Psoas muscle (tissue), 8 donors: ENCODE results near the gene CKLF. TPM values are rescaled to one million over a fixed set of nuclear protein-coding genes. Genes with fewer than 3 reads are reported as not detected.

Source experiments
- ATAC-seq, 4 donors: fragments of 200-7000 bp; cut with Tn5 transposase; one replicate each; pipeline ENCODE4 v1.9.1; 2020; ENCODE audit warnings: moderate library complexity in 3 of 4, mild to moderate bottlenecking in 2 of 4
- DNase-seq, 2 donors: peaks; one replicate each; pipeline ENCODE4 v3.0.0-alpha.2; 2020
- H3K27ac ChIP-seq: fragments of 200-600 bp; one replicate; pipeline ENCODE4 v1.8.0; 2022
- H3K27me3 ChIP-seq, 3 donors: fragments of 200-600 bp in 1 of 3; one replicate each; pipeline versions ENCODE4 v1.6.1 to v1.8.0; 2013 to 2022; ENCODE audit warnings: low read length in 2 of 3, mild to moderate bottlenecking in 2 of 3, moderate library complexity in 1 of 3; ENCODE audit not compliant: insufficient read depth in 3 of 3
- H3K36me3 ChIP-seq, 2 donors: fragments of 200-600 bp in 1 of 2; one replicate each; pipeline versions ENCODE4 v1.6.1 to v1.8.0; 2013 to 2022; ENCODE audit warnings: low read depth in 1 of 2, mild to moderate bottlenecking in 1 of 2, moderate library complexity in 1 of 2; ENCODE audit not compliant: insufficient read depth in 1 of 2
- H3K4me1 ChIP-seq: fragments of 200-600 bp; one replicate; pipeline ENCODE4 v1.8.0; 2022
- H3K4me3 ChIP-seq: fragments of 200-600 bp; one replicate; pipeline ENCODE4 v1.8.0; 2022; ENCODE audit warnings: mild to moderate bottlenecking
- H3K9me3 ChIP-seq: fragments of 200-600 bp; one replicate; pipeline ENCODE4 v1.8.0; 2022
- CTCF ChIP-seq: fragments of 200-600 bp; IDR thresholded peaks from one replicate; pipeline ENCODE4 v1.8.0; 2022; ENCODE audit warnings: antibody characterized with exemption
- WGBS, 3 donors: extraction: QIAGEN DNeasy Blood & Tissue Kit; methylation state at CpG; one replicate each; pipeline versions ENCODE4 v1.1.6 to v1.1.7; 2013; 5-methylcytosine and 5-hydroxymethylcytosine counted together
- intact Hi-C, 2 donors: fragments of 100-400 bp; cut with DNase I; formaldehyde crosslinking; loops; one replicate each; pipeline versions ENCODE4 v1.11.0 to v1.14.2; 2022
- long read RNA-seq, 2 donors: library from polyadenylated mRNA; unstranded; transcript quantifications; one replicate each; pipeline ENCODE4 v2.0.0, GENCODE V29; 2021
- polyA plus RNA-seq, 3 donors: library from polyadenylated mRNA; stranded (reverse); fragments of 200-250 nt; gene quantifications; one replicate each; pipeline ENCODE4 v1.2.3, GENCODE V29; 2013
- total RNA-seq, 4 donors: library from RNA; stranded (reverse); fragmentation: NEBNext Ultra II Directional in 2 of 4; extraction: Animal tissue kit (Norgen Biotek cat#: 25700) in 2 of 4; gene quantifications; one replicate each; pipeline versions ENCODE4 v1.2.1 to v1.2.4, GENCODE V29; 2021 to 2023
- donor health status: healthy with polysubstance abuse.
- donor health status: DM: no; HTN: no; CAD: no; lungs with moderate emphysema.
- donor health status: Bipolar disorder and iron deficiency.
- donor health status: healthy.
- donor health status: DM: yes; HTN: yes; CAD: no.
- donor health status: DM: no; HTN: no; CAD: no.
- donor health status: DM: no; HTN: no; CAD: no.
- donor health status: DM: yes; HTN: yes; CAD: no.

CKLF gene, protein sequence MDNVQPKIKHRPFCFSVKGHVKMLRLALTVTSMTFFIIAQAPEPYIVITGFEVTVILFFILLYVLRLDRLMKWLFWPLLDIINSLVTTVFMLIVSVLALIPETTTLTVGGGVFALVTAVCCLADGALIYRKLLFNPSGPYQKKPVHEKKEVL
- total RNA-seq (1 to 10 TPM; 4.1 to 8.7 (median 6.4) TPM), polyA plus RNA-seq (10 to 100 TPM in 2 of 3 donors, 1 to 10 TPM in 1; 5.4 to 21.1 (median 14.8) TPM)
- long read RNA-seq, donor 1, partial matches to known transcripts = 0 of 2 reads
- long read RNA-seq, donor 1, other reads (novel, unspliced or antisense) = 0 of 2 reads
- long read RNA-seq, donor 2, partial matches to known transcripts = 0 of 2 reads
- long read RNA-seq, donor 2, other reads (novel, unspliced or antisense) = 0 of 2 reads

DNA sequence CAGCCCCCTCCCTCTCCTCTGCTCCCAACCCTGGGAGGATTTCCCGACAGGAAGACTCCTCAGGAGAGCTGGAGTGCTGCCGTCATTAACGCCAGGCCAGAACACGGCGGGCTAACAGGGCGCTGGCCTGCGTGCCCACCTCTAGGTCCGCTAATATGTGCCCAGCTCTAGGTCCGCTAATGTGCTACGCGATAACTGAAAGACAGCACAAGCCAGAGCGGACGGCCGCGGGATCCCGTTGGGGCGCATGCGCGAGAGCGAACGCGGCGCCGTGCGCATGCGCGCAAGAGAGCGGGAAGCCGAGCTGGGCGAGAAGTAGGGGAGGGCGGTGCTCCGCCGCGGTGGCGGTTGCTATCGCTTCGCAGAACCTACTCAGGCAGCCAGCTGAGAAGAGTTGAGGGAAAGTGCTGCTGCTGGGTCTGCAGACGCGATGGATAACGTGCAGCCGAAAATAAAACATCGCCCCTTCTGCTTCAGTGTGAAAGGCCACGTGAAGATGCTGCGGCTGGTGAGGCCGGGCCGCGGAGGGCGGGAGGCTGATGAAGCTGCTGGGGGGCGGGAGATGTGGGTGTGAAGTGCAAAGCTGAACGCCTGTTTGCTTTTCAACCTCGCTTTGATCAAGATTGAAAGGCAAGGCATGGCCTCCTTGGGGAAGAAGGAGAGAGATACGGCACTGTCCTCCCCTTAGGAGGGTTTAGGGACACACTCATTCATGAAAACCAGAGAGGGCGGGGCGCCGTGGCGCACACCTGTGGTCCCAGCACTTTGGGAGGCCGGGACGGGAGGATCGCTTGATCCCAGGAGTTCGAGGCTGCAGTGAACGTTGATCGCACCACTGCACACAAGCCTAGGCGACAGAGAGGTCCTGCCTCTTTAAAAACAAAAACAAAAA is at the start of gene CKLF:
Gene CKLF (plus strand): TSS at position 291 of the 892 bp plus-strand sequence. CDS start 140 bp downstream, at position 431.
- intact Hi-C loops = loop anchor here in 1 of 2 donors (5.0 kb wide), 1 partner anchor 35 kb away; no protein-coding TSS in a partner anchor
- WGBS, 3 donors = 5% methylated on average over 62 to 63 of the region's 63 CpGs
- H3K4me1 ChIP-seq = peaks cover 40% of the 10 kb centered on the region

DNA sequence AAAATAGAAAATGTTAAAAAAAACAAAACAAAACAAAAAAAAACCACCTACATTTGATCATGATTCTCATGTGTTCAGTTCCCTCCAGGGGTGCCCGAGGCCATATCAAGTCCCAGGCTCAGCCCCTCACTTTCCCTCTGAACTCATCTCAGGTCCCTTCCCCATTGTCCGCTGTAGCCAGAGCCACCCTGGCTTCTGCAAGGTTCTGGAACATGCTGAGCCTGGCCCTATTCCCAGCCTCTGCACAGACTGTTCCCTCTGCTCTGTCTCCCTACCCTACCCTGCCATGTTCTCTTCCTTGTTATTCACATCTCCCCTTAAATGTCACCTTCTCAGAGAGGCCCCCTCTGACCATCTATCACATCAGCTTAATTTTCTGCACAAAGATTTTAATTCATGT is 49.3 kb upstream of the CKLF start:
- Histone ChIP-seq H3K27ac (no peak overlapping the region), H3K4me3 (no peak overlapping the region), H3K27me3 (no peaks in the 10 kb centered on the region), H3K4me1 (peaks cover 22% of the 10 kb centered on the region), H3K36me3 (peaks cover 0 to 12% of the 10 kb centered on the region in 2 donors), H3K9me3 (no peaks in the 10 kb centered on the region)
- no peak for DNase-seq
- TF ChIP-seq CTCF = no peak
- peak; percentile 55 to 86 (median 77) for ATAC-seq
- 21 to 46% (median 45%) methylated on average over 2 of the region's 2 CpGs for WGBS, 3 donors
- intact Hi-C loops = no loop called here

More for the DNA sequence above, at the start of gene CKLF:
- Histone ChIP-seq H3K9me3 (no peaks in the 10 kb centered on the region), H3K4me3 (peak within 1 kb of the TSS; percentile 68), H3K36me3 (peaks cover 0 to 6% of the 10 kb centered on the region in 2 donors), H3K27ac (peak within 1 kb of the TSS; percentile 86), H3K27me3 (no peaks in the 10 kb centered on the region)
- DNase-seq (peak; percentile 89 to 95), ATAC-seq (peak; percentile 85 to 91 (median 87))
- TF ChIP-seq CTCF = no peak

DNA sequence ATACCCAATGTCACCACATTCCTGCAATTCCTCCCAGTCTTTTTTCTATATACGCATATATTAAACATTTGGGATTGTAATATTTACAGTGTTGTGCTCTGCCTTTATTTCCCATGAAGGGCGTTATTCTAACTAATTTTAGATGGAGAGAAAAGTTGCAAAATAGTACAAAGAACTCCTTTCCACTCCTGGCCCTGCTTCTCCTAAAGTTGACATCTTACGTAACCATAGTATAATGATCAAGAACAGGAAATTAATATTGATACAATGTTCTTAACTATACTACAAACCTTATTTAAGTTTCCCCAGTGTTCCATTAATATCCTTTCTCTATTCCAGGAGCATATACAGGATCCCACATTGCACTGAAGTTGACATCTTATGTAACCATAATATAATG is 48.8 kb upstream of the CKLF start:
- no peaks in the 10 kb centered on the region for H3K27me3 ChIP-seq
- WGBS, 3 donors = 87 to 93% (median 87%) methylated on average over 3 of the region's 3 CpGs
- no peak overlapping the region for H3K4me3 ChIP-seq
- no peak overlapping the region for H3K27ac ChIP-seq
- DNase-seq = no peak
- H3K9me3 ChIP-seq = no peaks in the 10 kb centered on the region
- no peak for TF ChIP-seq CTCF
- intact Hi-C loops = no loop called here
- peaks cover 22% of the 10 kb centered on the region for H3K4me1 ChIP-seq
- no peak for ATAC-seq
- peaks cover 0 to 18% of the 10 kb centered on the region in 2 donors for H3K36me3 ChIP-seq

GRCh38 chr16:66507731-66508239 is 44.6 kb upstream of the CKLF start:
- peaks cover 24% of the 10 kb centered on the region for H3K4me1 ChIP-seq

More at GRCh38 chr16:66507731-66508239, 44.6 kb upstream of the CKLF start:
- no peak overlapping the region for H3K27ac ChIP-seq
- no peak for TF ChIP-seq CTCF
- H3K27me3 ChIP-seq = no peaks in the 10 kb centered on the region
- H3K36me3 ChIP-seq = peaks cover 0 to 52% of the 10 kb centered on the region in 2 donors
- 85 to 93% (median 89%) methylated on average over 4 of the region's 4 CpGs for WGBS, 3 donors
- DNase-seq (no peak), ATAC-seq (no peak)
- no peaks in the 10 kb centered on the region for H3K9me3 ChIP-seq
- intact Hi-C loops = no loop called here
- H3K4me3 ChIP-seq = no peak overlapping the region
